ENCODE measurements around the gene COCH.
A peak's percentile ranks its signal among the peaks of the same experiment; 100 is the strongest.
"Not testable (repeated sequence)": the region's sequence is repeated elsewhere in the genome, so short reads cannot be mapped to it uniquely, and the experiment has no call there.

The COCH gene

DNA sequence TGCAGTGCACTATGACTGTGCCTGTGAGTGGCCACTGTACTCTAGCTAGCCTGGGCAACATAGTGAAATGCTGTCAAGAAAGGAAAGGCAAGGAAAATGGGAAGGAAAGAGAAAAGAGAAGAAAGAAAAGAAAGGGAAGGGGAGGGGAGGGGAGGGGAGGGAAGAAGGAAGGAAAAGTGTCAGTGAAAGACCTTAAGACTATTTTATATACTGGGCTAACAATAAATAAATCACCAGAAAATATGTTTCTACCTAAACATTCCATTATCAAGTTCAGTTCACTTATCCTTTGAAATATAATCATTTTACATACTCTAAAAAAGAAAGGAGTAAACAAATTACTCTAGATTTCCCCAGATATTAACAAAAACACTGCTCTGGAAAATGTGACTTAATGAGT is 22.1 kb downstream of the COCH start:
- no peak overlapping the region for H3K4me3 ChIP-seq (replicated peaks; ENCODE audit: low read depth, low read length)
- DNase-seq (ENCODE audit: extremely low read depth, low read depth): no peak
- TF ChIP-seq CTCF (IDR thresholded peaks at IDR 0.05; ENCODE audit: low read depth, low read length, missing control alignments): no peak

DNA sequence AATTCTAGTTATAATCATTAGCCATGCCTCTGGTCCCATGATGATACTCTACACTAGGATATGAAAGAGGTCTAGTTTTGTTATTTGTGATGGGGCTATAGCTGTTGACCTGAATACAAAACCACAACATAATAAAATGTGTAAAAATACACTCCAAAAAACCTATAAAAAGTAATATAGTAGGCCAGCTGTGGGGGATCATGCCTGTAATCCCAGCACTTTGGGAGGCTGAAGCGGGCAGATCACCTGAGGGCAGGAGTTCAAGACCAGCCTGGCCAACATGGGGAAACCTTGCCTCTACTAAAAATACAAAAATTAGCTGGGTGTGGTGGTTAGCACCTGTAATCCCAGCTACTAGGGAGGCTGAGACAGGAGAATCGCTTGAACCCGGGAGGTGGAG is 22.8 kb downstream of the COCH start:
- H3K4me3 ChIP-seq (replicated peaks; ENCODE audit: low read depth, low read length); DNase-seq (ENCODE audit: extremely low read depth, low read depth): not testable (repeated sequence)

DNA sequence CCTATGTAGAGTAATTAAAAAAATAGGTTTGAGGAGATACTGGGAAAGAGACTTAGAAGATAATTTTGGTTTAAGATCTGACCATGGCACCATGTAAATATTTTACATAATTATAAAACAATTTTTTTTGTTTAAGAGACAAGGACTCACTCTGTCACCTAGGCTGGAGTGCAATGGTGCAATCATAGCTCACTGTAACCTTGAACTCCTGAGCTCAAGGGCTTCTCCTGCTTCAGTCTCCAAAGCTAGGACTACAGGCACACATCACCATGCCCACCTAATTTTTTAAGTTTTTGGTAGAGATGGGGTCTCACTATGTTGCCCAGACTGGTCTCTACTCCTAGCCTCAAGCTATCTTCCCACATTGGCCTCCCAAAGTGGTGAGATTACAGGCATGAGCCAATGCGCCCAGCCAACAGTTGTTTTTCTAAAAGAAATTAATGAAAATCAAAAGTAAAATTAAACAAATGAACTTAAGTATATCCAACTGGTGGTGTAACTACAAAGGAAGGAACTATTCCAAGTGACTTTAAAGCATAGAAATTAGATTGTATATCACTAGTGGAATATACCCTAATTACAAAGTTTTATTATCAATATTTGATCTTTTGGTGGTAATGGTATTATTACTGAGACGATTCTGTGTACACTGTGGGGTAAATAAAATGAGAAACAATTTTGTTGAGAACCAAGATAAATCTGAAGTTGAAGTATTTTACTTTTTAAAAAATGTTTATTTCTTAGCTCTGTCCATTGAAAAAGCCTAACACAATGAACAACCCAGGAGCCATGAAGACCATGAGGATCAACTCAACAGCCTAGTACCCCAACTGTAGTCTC is 29.1 kb downstream of the COCH start:
- no peak for TF ChIP-seq CTCF (IDR thresholded peaks at IDR 0.05; ENCODE audit: low read depth, low read length, missing control alignments)
- DNase-seq (ENCODE audit: extremely low read depth, low read depth): no peak
- no peak overlapping the region for H3K4me3 ChIP-seq (replicated peaks; ENCODE audit: low read depth, low read length)

GRCh38 chr14:30906752-30907658 is 32.6 kb downstream of the COCH start:
- no peak overlapping the region for H3K4me3 ChIP-seq (replicated peaks; ENCODE audit: low read depth, low read length)
- peak; percentile 13 for TF ChIP-seq CTCF (IDR thresholded peaks at IDR 0.05; ENCODE audit: low read depth, low read length, missing control alignments)
- DNase-seq (ENCODE audit: extremely low read depth, low read depth): peak; percentile 2

- DNase-seq (ENCODE audit: extremely low read depth, low read depth): no peak
- no peak for TF ChIP-seq CTCF (IDR thresholded peaks at IDR 0.05; ENCODE audit: low read depth, low read length, missing control alignments)
- H3K4me3 ChIP-seq (replicated peaks; ENCODE audit: low read depth, low read length): no peak overlapping the region
Measured at GRCh38 chr14:30907659-30908057, 33.3 kb downstream of the COCH start.

- no peak for TF ChIP-seq CTCF (IDR thresholded peaks at IDR 0.05; ENCODE audit: low read depth, low read length, missing control alignments)
- no peak overlapping the region for H3K4me3 ChIP-seq (replicated peaks; ENCODE audit: low read depth, low read length)
- DNase-seq (ENCODE audit: extremely low read depth, low read depth): no peak
Measured at GRCh38 chr14:30908826-30909225, 34.5 kb downstream of the COCH start.

DNA sequence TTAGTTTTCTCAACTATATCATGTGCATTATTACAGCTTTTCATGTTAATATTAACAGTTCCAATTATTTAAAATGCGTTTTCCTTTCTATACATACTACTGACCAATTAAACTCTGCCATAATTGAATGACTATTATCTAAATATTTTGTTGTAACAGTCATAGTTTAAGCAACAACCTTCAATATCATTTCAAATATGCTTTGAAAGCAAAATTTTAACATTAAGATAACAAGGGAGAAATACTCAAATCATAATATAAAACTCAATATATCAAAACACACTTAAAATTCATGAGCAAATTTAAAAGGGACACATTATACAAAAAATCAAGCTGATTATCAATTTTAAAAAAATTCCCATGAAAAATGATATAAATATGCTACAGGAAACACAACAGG is 40.5 kb downstream of the COCH start:
- DNase-seq (ENCODE audit: extremely low read depth, low read depth): no peak
- no peak for TF ChIP-seq CTCF (IDR thresholded peaks at IDR 0.05; ENCODE audit: low read depth, low read length, missing control alignments)
- H3K4me3 ChIP-seq (replicated peaks; ENCODE audit: low read depth, low read length): no peak overlapping the region

Data from HFF-Myc (cell line).